Right lobe of liver (tissue), 6 donors: ENCODE measurements around the gene MRPL16. TPM values are rescaled to one million over a fixed set of nuclear protein-coding genes. Genes with fewer than 3 reads are reported as not detected.

Experiments used
- ATAC-seq, 4 donors: fragments of 200-7000 bp; cut with Tn5 transposase; one replicate each; pipeline ENCODE4 v1.9.1; 2020; ENCODE audit warnings: mild to moderate bottlenecking in 4 of 4, moderate library complexity in 4 of 4
- DNase-seq, 3 donors: peaks; one replicate each; pipeline ENCODE4 v3.0.0-alpha.2; 2020
- H3K27ac ChIP-seq, 3 donors: fragments of 200-600 bp; one replicate each; pipeline ENCODE4 v1.8.0; 2022
- H3K27me3 ChIP-seq, 2 donors: fragments of 200-600 bp; one replicate each; pipeline ENCODE4 v1.8.0; 2022
- H3K36me3 ChIP-seq, 4 donors: fragments of 200-600 bp; sonication (generic) in 1 of 4; one replicate each; pipeline versions ENCODE4 v1.5.1 to v1.8.0; 2017 to 2022; ENCODE audit warnings: control low read depth in 1 of 4
- H3K4me1 ChIP-seq, 4 donors: fragments of 200-600 bp; sonication (generic) in 1 of 4; one replicate each; pipeline versions ENCODE4 v1.5.1 to v1.8.0; 2017 to 2022; ENCODE audit warnings: control low read depth in 1 of 4
- H3K4me3 ChIP-seq, 3 donors: fragments of 200-600 bp; one replicate each; pipeline ENCODE4 v1.8.0; 2022
- H3K9me3 ChIP-seq, 4 donors: fragments of 200-600 bp; sonication (generic) in 1 of 4; one replicate each; pipeline versions ENCODE4 v1.5.1 to v1.8.0; 2017 to 2022; ENCODE audit warnings: control low read depth in 1 of 4
- POLR2A ChIP-seq: fragments of 450-650 bp; IDR thresholded peaks from one replicate; pipeline ENCODE4 v1.6.1; 2017; ENCODE audit warnings: antibody characterized with exemption, mild to moderate bottlenecking
- WGBS: methylation state at CpG from one replicate; pipeline ENCODE4 v1.1.6; 2018; ENCODE audit warnings: low coverage, low lambda C conversion rate; ENCODE audit not compliant: insufficient coverage; ENCODE audit errors: missing lambda C conversion rate; 5-methylcytosine and 5-hydroxymethylcytosine counted together
- intact Hi-C, 2 donors: fragments of 100-400 bp; cut with DNase I; formaldehyde crosslinking; loops; one replicate each; pipeline versions ENCODE4 v1.11.2 to v1.14.1; 2022
- total RNA-seq, 6 experiments: library from RNA; depleted of rRNA in 2 of 6; stranded (reverse); fragments of >200 nt in 2 of 6; fragmentation: NEBNext Ultra II Directional in 3 of 6; extraction: Animal tissue kit (Norgen Biotek cat#: 25700) in 3 of 6; gene quantifications; one replicate each; pipeline versions ENCODE4 v1.1.0 to v1.2.4, GENCODE V29; 2016 to 2023
- TF ChIP-seq, protein P1 (sequence below), 4 donors: fragments of 200-600 bp in 3 of 4; fragments of 450-650 bp in 1 of 4; IDR thresholded peaks; one replicate each; pipeline versions ENCODE4 v1.5.1 to v1.8.0; 2016 to 2022; ENCODE audit warnings: antibody characterized with exemption in 4 of 4, mild to moderate bottlenecking in 2 of 4
- donor health status: DM: no; HTN: yes; CAD: no.
- donor health status: DM: no; HTN: no; CAD: no.
- donor health status: DM: no; HTN: no; CAD: no.
- donor health status: DM: no; HTN: yes; CAD: no.
- donor health status: DM: no; HTN: yes; CAD: no.

Gene MRPL16
- total RNA-seq, 6 experiments from 2014 or later, result 30.6 to 48.3 (median 37.3) TPM

DNA sequence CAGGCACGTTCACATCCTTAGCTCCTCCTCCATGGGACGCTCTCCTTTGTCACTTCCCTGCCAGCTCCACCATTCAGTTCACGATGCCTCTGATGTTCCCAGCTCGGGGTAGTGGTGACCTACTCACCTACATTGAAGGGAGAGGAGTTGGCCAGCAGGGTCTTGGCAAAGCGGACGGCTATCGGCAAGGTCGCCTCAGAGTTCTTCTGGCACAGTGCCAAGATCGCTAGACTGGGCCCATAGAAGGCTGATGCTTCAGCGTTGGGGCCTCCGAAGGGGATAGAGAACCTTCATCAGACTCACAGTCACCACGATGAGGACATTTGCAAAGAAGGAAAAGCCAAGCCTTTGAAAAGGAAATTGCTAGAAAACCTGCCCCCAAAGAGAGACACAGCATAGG, 31.7 kb upstream of the MRPL16 start:
- TF ChIP-seq, protein P1, sequence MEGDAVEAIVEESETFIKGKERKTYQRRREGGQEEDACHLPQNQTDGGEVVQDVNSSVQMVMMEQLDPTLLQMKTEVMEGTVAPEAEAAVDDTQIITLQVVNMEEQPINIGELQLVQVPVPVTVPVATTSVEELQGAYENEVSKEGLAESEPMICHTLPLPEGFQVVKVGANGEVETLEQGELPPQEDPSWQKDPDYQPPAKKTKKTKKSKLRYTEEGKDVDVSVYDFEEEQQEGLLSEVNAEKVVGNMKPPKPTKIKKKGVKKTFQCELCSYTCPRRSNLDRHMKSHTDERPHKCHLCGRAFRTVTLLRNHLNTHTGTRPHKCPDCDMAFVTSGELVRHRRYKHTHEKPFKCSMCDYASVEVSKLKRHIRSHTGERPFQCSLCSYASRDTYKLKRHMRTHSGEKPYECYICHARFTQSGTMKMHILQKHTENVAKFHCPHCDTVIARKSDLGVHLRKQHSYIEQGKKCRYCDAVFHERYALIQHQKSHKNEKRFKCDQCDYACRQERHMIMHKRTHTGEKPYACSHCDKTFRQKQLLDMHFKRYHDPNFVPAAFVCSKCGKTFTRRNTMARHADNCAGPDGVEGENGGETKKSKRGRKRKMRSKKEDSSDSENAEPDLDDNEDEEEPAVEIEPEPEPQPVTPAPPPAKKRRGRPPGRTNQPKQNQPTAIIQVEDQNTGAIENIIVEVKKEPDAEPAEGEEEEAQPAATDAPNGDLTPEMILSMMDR (IDR thresholded peaks at IDR 0.05), result no peak
- no peak for TF ChIP-seq POLR2A
- Histone ChIP-seq H3K4me3 (no peak overlapping the region), H3K9me3 (no peaks in the 10 kb centered on the region), H3K27ac (no peak overlapping the region), H3K27me3 (no peaks in the 10 kb centered on the region), H3K36me3 (no peaks in the 10 kb centered on the region), H3K4me1 (no peaks in the 10 kb centered on the region)
- DNase-seq, result no peak
- 59% methylated on average over 9 of the region's 12 CpGs for WGBS
- intact Hi-C loops, result no loop called here
- no peak for ATAC-seq

DNA sequence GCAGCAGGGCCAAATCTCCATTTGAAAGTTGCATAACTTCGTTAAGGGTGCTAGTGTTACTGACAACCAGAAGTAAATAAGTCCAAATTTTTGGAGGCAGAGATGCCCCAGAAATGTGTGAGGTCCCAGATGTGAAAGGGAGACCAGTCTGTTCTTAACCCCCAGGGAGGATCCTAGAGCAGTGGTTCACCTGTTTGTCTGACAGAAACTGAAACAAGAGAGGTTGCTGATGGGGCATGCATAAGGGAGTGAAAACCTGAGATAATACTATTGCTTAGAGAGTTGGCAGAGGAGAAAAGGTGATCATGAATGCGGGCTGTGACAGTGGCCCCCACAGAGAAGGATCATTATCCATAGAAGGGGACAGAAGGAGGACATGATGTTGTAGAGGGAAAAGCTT, 30.9 kb upstream of the MRPL16 start:
- Histone ChIP-seq H3K4me3 (no peak overlapping the region), H3K27me3 (no peaks in the 10 kb centered on the region), H3K4me1 (no peaks in the 10 kb centered on the region), H3K36me3 (no peaks in the 10 kb centered on the region), H3K9me3 (no peaks in the 10 kb centered on the region), H3K27ac (no peak overlapping the region)
- TF ChIP-seq, protein P1 (IDR thresholded peaks at IDR 0.05), result no peak
- TF ChIP-seq POLR2A, result no peak
- ATAC-seq (no peak), DNase-seq (no peak)
- 81% methylated on average over 2 of the region's 2 CpGs for WGBS
- intact Hi-C loops, result no loop called here

DNA sequence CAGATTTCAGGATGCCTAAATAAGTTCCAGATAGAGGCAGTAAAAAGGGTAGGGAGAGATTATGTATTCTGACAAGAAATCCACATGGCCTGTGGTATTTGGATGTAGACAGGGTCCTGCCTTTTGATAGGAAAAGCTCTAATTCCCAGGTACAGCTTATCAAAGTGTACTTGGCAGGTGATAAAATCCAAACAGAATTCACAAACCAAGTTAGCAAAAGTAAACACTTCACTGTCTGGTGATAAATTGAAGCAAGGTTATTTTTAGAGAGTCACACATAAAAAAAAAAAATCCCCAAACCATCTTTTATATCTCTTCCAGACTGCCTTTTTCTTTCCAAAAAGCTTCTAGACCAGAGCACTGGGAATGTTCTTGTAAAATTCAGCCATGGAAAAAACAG, 29.0 kb upstream of the MRPL16 start:
- DNase-seq, result no peak
- Histone ChIP-seq H3K9me3 (no peaks in the 10 kb centered on the region), H3K27me3 (no peaks in the 10 kb centered on the region), H3K4me1 (no peaks in the 10 kb centered on the region), H3K27ac (no peak overlapping the region), H3K4me3 (no peak overlapping the region), H3K36me3 (no peaks in the 10 kb centered on the region)
- intact Hi-C loops, result no loop called here
- TF ChIP-seq, protein P1 (IDR thresholded peaks at IDR 0.05), result no peak
- no peak for TF ChIP-seq POLR2A
- ATAC-seq, result peak in 1 of 4 donors; percentile 17

DNA sequence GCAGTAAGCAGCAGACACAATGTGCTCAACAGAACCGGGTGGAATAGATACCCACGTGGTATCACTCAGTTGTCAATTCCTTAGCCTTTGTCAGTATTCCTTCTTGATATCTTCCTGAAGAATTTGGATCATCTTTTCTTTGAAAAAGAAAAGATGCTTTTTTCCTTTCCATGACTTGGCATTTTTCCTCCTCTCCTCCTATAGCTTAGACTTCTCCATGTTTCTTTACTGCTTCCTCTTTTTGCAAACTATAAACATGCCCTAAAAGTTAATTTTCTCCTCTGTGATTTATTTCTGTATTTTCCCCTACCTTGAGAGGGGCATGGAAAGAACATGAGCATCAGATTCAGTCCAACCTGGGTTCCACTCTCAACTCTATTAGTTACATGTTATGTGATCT, 23.0 kb upstream of the MRPL16 start:
- no peaks in the 10 kb centered on the region for H3K9me3 ChIP-seq
- intact Hi-C loops, result no loop called here
- no peaks in the 10 kb centered on the region for H3K36me3 ChIP-seq
- DNase-seq (no peak), ATAC-seq (no peak)
- no peaks in the 10 kb centered on the region for H3K27me3 ChIP-seq
- H3K4me3 ChIP-seq, result no peak overlapping the region
- no peaks in the 10 kb centered on the region for H3K4me1 ChIP-seq
- no peak for TF ChIP-seq POLR2A
- TF ChIP-seq, protein P1 (IDR thresholded peaks at IDR 0.05), result no peak
- 63% methylated on average over 2 of the region's 2 CpGs for WGBS
- no peak overlapping the region for H3K27ac ChIP-seq

DNA sequence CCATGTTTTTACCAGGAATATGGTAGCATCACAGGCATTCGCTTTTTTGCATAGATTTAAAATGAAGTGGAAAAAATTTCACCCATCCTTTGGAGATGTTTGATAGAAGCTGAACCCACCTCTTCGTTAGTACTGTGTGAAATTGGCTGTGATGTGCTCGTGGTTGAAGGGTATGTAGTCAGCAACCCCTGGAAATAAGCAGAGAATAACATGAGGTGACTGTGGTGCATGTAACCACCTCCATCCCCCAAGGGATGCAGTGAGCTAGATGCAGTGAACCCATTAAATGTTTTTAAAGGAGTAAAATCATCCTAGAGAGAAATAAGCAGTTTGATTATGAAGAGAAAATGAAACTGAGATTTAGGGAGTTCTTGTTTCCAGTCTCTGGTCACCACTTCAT, 18.8 kb upstream of the MRPL16 start:
- intact Hi-C loops, result no loop called here

More for the DNA sequence above, 18.8 kb upstream of the MRPL16 start:
- Histone ChIP-seq H3K4me3 (no peak overlapping the region), H3K36me3 (no peaks in the 10 kb centered on the region), H3K27ac (no peak overlapping the region), H3K4me1 (no peaks in the 10 kb centered on the region), H3K27me3 (no peaks in the 10 kb centered on the region), H3K9me3 (no peaks in the 10 kb centered on the region)
- DNase-seq (no peak), ATAC-seq (no peak)
- WGBS, result 59% methylated on average over 3 of the region's 3 CpGs
- TF ChIP-seq, protein P1 (IDR thresholded peaks at IDR 0.05), result no peak
- TF ChIP-seq POLR2A, result no peak
